GM19193 (cell line): ENCODE data around the gene CD63.

Source experiments
- POLR2A ChIP-seq: IDR thresholded peaks from 4 replicates; pipeline ENCODE4 v1.6.1; 2011; ENCODE audit not compliant: insufficient read depth, insufficient read length; ENCODE audit errors: extremely low read depth

Gene CD63

GRCh38 chr12:55695349-55695748 is 33.5 kb downstream of the CD63 start:
- TF ChIP-seq POLR2A, result no peak

GRCh38 chr12:55694651-55695050 is 34.2 kb downstream of the CD63 start:
- TF ChIP-seq POLR2A, result no peak

- no peak for TF ChIP-seq POLR2A
Measured at GRCh38 chr12:55694188-55694515, 34.7 kb downstream of the CD63 start.

- TF ChIP-seq POLR2A, result no peak
Measured at GRCh38 chr12:55693323-55694187, 35.3 kb downstream of the CD63 start.

- TF ChIP-seq POLR2A, result no peak
Measured at GRCh38 chr12:55692631-55693322, 36.0 kb downstream of the CD63 start.

GRCh38 chr12:55688716-55689655 is 39.8 kb downstream of the CD63 start:
- TF ChIP-seq POLR2A, result no peak

- TF ChIP-seq POLR2A, result no peak
Measured at GRCh38 chr12:55687746-55688145, 41.1 kb downstream of the CD63 start.

- TF ChIP-seq POLR2A, result no peak
Measured at GRCh38 chr12:55686366-55687010, 42.3 kb downstream of the CD63 start.

- no peak for TF ChIP-seq POLR2A
Measured at GRCh38 chr12:55685671-55686070, 43.1 kb downstream of the CD63 start.

GRCh38 chr12:55684761-55685370 is 43.9 kb downstream of the CD63 start:
- TF ChIP-seq POLR2A, result no peak

GRCh38 chr12:55683676-55684075 is 45.1 kb downstream of the CD63 start:
- no peak for TF ChIP-seq POLR2A

- no peak for TF ChIP-seq POLR2A
Measured at GRCh38 chr12:55682087-55682796, 46.6 kb downstream of the CD63 start.
